GM21825 (cell line): ENCODE measurements around the gene LRP1.

Experiments used
- ATAC-seq: cut with Tn5 transposase; IDR thresholded peaks from one replicate; pipeline ENCODE4 v1.9.1; 2021; ENCODE audit warnings: mild to moderate bottlenecking, moderate library complexity; ENCODE audit not compliant: unreplicated experiment

The LRP1 gene

GRCh38 chr12:57152639-57153038 is 24.4 kb downstream of the LRP1 start:
- ATAC-seq, result no peak

- ATAC-seq, result no peak
These were observed 25.2 kb downstream of the LRP1 start for GRCh38 chr12:57153415-57153997.

GRCh38 chr12:57154076-57154475 is 25.8 kb downstream of the LRP1 start:
- no peak for ATAC-seq

GRCh38 chr12:57154804-57155434 is 26.6 kb downstream of the LRP1 start:
- no peak for ATAC-seq

GRCh38 chr12:57156701-57157403 is 28.6 kb downstream of the LRP1 start:
- no peak for ATAC-seq

- no peak for ATAC-seq
These were observed 29.4 kb downstream of the LRP1 start for GRCh38 chr12:57157588-57158173.

- ATAC-seq, result no peak
These were observed 29.9 kb downstream of the LRP1 start for GRCh38 chr12:57158186-57158585.

GRCh38 chr12:57158665-57159064 is 30.4 kb downstream of the LRP1 start:
- no peak for ATAC-seq

- no peak for ATAC-seq
These were observed 31.0 kb downstream of the LRP1 start for GRCh38 chr12:57159311-57159710.

- ATAC-seq, result no peak
These were observed 31.8 kb downstream of the LRP1 start for GRCh38 chr12:57160040-57160439.

- ATAC-seq, result no peak
These were observed 32.5 kb downstream of the LRP1 start for GRCh38 chr12:57160741-57161140.

GRCh38 chr12:57161491-57161890 is 33.2 kb downstream of the LRP1 start:
- ATAC-seq, result no peak

- no peak for ATAC-seq
These were observed 34.4 kb downstream of the LRP1 start for GRCh38 chr12:57162553-57163125.

- no peak for ATAC-seq
These were observed 36.2 kb downstream of the LRP1 start for GRCh38 chr12:57164454-57164853.

- no peak for ATAC-seq
These were observed 36.8 kb downstream of the LRP1 start for GRCh38 chr12:57164966-57165625.

GRCh38 chr12:57165741-57166140 is 37.5 kb downstream of the LRP1 start:
- no peak for ATAC-seq

- ATAC-seq, result no peak
These were observed 38.7 kb downstream of the LRP1 start for GRCh38 chr12:57166971-57167371.

- no peak for ATAC-seq
These were observed 39.8 kb downstream of the LRP1 start for GRCh38 chr12:57168058-57168457.

GRCh38 chr12:57169046-57169795 is 40.9 kb downstream of the LRP1 start:
- ATAC-seq, result no peak

- ATAC-seq, result no peak
These were observed 41.7 kb downstream of the LRP1 start for GRCh38 chr12:57169969-57170368.
